HCT116 (cell line): Measurements from ENCODE around the gene DRD2. TPM values are rescaled to one million over a fixed set of nuclear protein-coding genes. Genes with fewer than 3 reads are reported as not detected.

Source experiments
- ATAC-seq: fragments of 200-7000 bp; cut with Tn5 transposase; 2 replicates; pipeline ENCODE4 v1.9.1; 2020; ENCODE audit warnings: mild to moderate bottlenecking, moderate library complexity
- BruUV-seq: library from RNA; stranded (reverse); fragments of 400-500 nt; replicated peaks from 2 replicates; lab custom pipeline; 2021; lab: Mats Ljungman, UMichigan
- CTCF ChIA-PET: fragments of 300-600 bp; sonication (Branson Sonifier 250); formaldehyde crosslinking; loops from one replicate; lab custom pipeline; 2021; ENCODE audit warnings: antibody characterized with exemption; lab: Charles Lee
- POLR2A ChIA-PET: fragments of 300-600, 350-600 bp; sonication (Branson Sonifier 250); formaldehyde crosslinking; loops from one replicate; lab custom pipeline; 2021; ENCODE audit warnings: antibody characterized with exemption; lab: Charles Lee
- RAD21 ChIA-PET, 2 experiments: fragments of 300-600 bp; sonication (Branson Sonifier 250); formaldehyde crosslinking; loops; one replicate each; lab custom pipeline; 2023; ENCODE audit warnings: low total read pairs in 2 of 2; ENCODE audit not compliant: uncharacterized antibody in 2 of 2, unreplicated experiment in 2 of 2, low non-redundant PET in 1 of 2; lab: Charles Lee
- DNase-seq: peaks from one replicate; pipeline ENCODE4 v3.0.0-alpha.2; 2010; ENCODE audit warnings: low read depth, low spot score
- H2AFZ ChIP-seq: fragments of 200-600 bp; shearing (Covaris generic), sonication (generic); 2 replicates; pipeline ENCODE4 v1.6.1; 2017; ENCODE audit warnings: low read depth, mixed run types, mixed read lengths, antibody characterized with exemption, low read length; ENCODE audit not compliant: poor library complexity, severe bottlenecking
- H3K27ac ChIP-seq: 2 replicates; pipeline ENCODE4 v1.5.1; 2012; ENCODE audit warnings: low read depth, low read length
- H3K27me3 ChIP-seq: fragments of 200-600 bp; sonication (generic); 2 replicates; pipeline ENCODE4 v1.6.1; 2016; ENCODE audit warnings: mixed run types, low read length, mixed read lengths; ENCODE audit not compliant: insufficient read depth
- H3K36me3 ChIP-seq, 2 experiments: fragments of 200-500 bp in 1 of 2; fragments of 200-600 bp in 1 of 2; sonication (Bioruptor generic) in 1 of 2; sonication (generic) in 1 of 2; 2 replicates each; pipeline versions ENCODE4 v1.5.1 to v1.6.1; 2014 to 2016; ENCODE audit warnings: low read length in 2 of 2, inconsistent platforms in 1 of 2, mixed read lengths in 1 of 2, mixed run types in 1 of 2; ENCODE audit not compliant: insufficient read depth in 2 of 2, control insufficient read depth in 1 of 2
- H3K4me1 ChIP-seq, 2 experiments: fragments of 200-600 bp in 1 of 2; sonication (generic) in 1 of 2; 2 replicates each; pipeline versions ENCODE4 v1.5.1 to v1.6.1; 2012 to 2017; ENCODE audit warnings: low read length in 2 of 2, inconsistent platforms in 1 of 2, mild to moderate bottlenecking in 1 of 2, mixed read lengths in 1 of 2, mixed run types in 1 of 2, moderate library complexity in 1 of 2; ENCODE audit not compliant: insufficient read depth in 2 of 2, control insufficient read depth in 1 of 2
- H3K4me2 ChIP-seq: fragments of 200-600 bp; sonication (generic); 2 replicates; pipeline ENCODE4 v1.6.1; 2017; ENCODE audit warnings: mixed run types, low read length, mixed read lengths
- H3K4me3 ChIP-seq, 2 experiments: fragments of 200-600 bp in 1 of 2; sonication (generic) in 1 of 2; replicated peaks in 1 of 2; 2 replicates each; pipeline ENCODE4 v1.5.1; 2011 to 2016; ENCODE audit warnings: low read length in 2 of 2, control low read depth in 1 of 2, low read depth in 1 of 2, mild to moderate bottlenecking in 1 of 2, mixed read lengths in 1 of 2, mixed run types in 1 of 2
- H3K79me2 ChIP-seq: fragments of 200-600 bp; sonication (generic); 2 replicates; pipeline ENCODE4 v1.6.1; 2017; ENCODE audit warnings: mild to moderate bottlenecking, mixed run types, low read length, moderate library complexity, mixed read lengths; ENCODE audit not compliant: insufficient read depth
- H3K9ac ChIP-seq: fragments of 200-600 bp; sonication (generic); 2 replicates; pipeline ENCODE4 v1.6.1; 2016; ENCODE audit warnings: low read length, mixed read lengths
- H3K9me2 ChIP-seq: fragments of 200-600 bp; sonication (generic), shearing (Covaris generic); 2 replicates; pipeline ENCODE4 v1.6.1; 2017; ENCODE audit warnings: mixed run types, mild to moderate bottlenecking, moderate library complexity; ENCODE audit not compliant: insufficient read depth
- H3K9me3 ChIP-seq, 2 experiments: fragments of 200-500 bp in 1 of 2; fragments of 200-600 bp in 1 of 2; sonication (Bioruptor generic) in 1 of 2; sonication (generic) in 1 of 2; 2 replicates each; pipeline ENCODE4 v1.6.1; 2014 to 2017; ENCODE audit warnings: low read length in 2 of 2, mixed read lengths in 2 of 2, inconsistent platforms in 1 of 2, low read depth in 1 of 2, mild to moderate bottlenecking in 1 of 2, mixed run types in 1 of 2, moderate library complexity in 1 of 2; ENCODE audit not compliant: control insufficient read depth in 1 of 2, insufficient read depth in 1 of 2
- H4K20me1 ChIP-seq: fragments of 200-600 bp; sonication (generic), shearing (Covaris generic); 2 replicates; pipeline ENCODE4 v1.6.1; 2017; ENCODE audit warnings: mixed run types, mild to moderate bottlenecking, moderate library complexity; ENCODE audit not compliant: insufficient read depth
- CBX3 ChIP-seq: IDR thresholded peaks from 2 replicates; pipeline ENCODE4 v1.6.1; 2012; ENCODE audit warnings: low read depth
- EZH2 ChIP-seq: fragments of 200-600 bp; sonication (generic); IDR thresholded peaks from 2 replicates; pipeline ENCODE4 v1.6.1; 2017; ENCODE audit warnings: antibody characterized with exemption, mixed run types
- EZH2phosphoT487 ChIP-seq: fragments of 200-600 bp; IDR thresholded peaks from 2 replicates; pipeline ENCODE4 v1.6.1; 2018; ENCODE audit warnings: antibody characterized with exemption, borderline replicate concordance
- FOSL1 ChIP-seq: IDR thresholded peaks from 2 replicates; pipeline ENCODE4 v1.6.1; 2012; ENCODE audit warnings: low read depth
- JUND ChIP-seq: IDR thresholded peaks from 2 replicates; pipeline ENCODE4 v1.6.1; 2012
- POLR2A ChIP-seq: IDR thresholded peaks from 2 replicates; pipeline ENCODE4 v1.7.0; 2011; ENCODE audit warnings: borderline replicate concordance; ENCODE audit not compliant: insufficient read depth, insufficient read length; ENCODE audit errors: extremely low read depth
- POLR2AphosphoS5 ChIP-seq: IDR thresholded peaks from 2 replicates; pipeline ENCODE4 v1.6.1; 2011; ENCODE audit warnings: mild to moderate bottlenecking, low read depth, low read length, moderate library complexity
- RAD21 ChIP-seq: IDR thresholded peaks from 2 replicates; pipeline ENCODE4 v1.6.1; 2012; ENCODE audit warnings: low read depth, mild to moderate bottlenecking
- SIN3A ChIP-seq: IDR thresholded peaks from 2 replicates; pipeline ENCODE4 v1.6.1; 2012; ENCODE audit warnings: low read depth
- SP1 ChIP-seq: IDR thresholded peaks from 2 replicates; pipeline ENCODE4 v1.6.1; 2012; ENCODE audit warnings: low read depth
- SRF ChIP-seq: IDR thresholded peaks from 2 replicates; pipeline ENCODE4 v1.6.1; 2012; ENCODE audit warnings: low read depth
- YY1 ChIP-seq: IDR thresholded peaks from 2 replicates; pipeline ENCODE4 v1.6.1; 2011; ENCODE audit warnings: low read length, low read depth, moderate library complexity, mild to moderate bottlenecking; ENCODE audit not compliant: insufficient replicate concordance; ENCODE audit errors: extremely low read depth
- ZNF274 ChIP-seq: fragments of 200-500 bp; sonication (Bioruptor generic); IDR thresholded peaks from 2 replicates; pipeline ENCODE4 v1.6.1; 2014; ENCODE audit warnings: mild to moderate bottlenecking, low read depth, low read length, inconsistent platforms
- intact Hi-C: fragments of 100-400 bp; cut with micrococcal nuclease; formaldehyde crosslinking; loops from 2 replicates; pipeline ENCODE4 v1.10.0; 2022
- total RNA-seq: library from RNA; stranded (reverse); gene quantifications from one replicate; pipeline ENCODE4 v1.2.1, GENCODE V29; 2021; ENCODE audit not compliant: unreplicated experiment
- TF ChIP-seq, protein P1 (sequence below): IDR thresholded peaks from 2 replicates; pipeline ENCODE4 v1.6.1; 2012
- TF ChIP-seq, protein P2 (sequence below): IDR thresholded peaks from 2 replicates; pipeline ENCODE4 v1.6.1; 2012; ENCODE audit warnings: low read depth
- TF ChIP-seq, protein P3 (sequence below): IDR thresholded peaks from 2 replicates; pipeline ENCODE4 v1.6.1; 2012
- TF ChIP-seq, protein P4 (sequence below): IDR thresholded peaks from 2 replicates; pipeline ENCODE4 v1.6.1; 2011; ENCODE audit warnings: mild to moderate bottlenecking, low read length, moderate library complexity; ENCODE audit not compliant: insufficient replicate concordance; ENCODE audit errors: extremely low read depth

Gene DRD2
- total RNA-seq, 1 experiment from 2014 or later, result not detected

DNA sequence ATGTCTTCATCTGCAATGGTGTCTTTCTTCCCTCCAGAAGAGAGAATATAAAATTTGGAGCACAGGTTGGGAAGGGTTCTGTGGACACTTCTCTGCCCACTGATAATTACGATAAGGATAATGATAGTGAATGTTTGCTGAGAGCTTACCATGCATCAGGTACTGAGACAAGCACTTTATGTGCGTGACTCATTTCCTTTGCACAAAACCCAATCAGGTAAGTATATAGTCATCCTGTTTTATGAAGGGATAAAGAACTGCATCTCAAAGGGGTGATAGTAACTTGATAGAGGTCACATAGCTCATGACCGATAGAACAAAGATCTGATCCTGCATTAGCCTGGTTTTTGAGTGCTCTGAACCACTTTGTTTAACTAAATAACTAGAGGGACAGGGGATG, 9.4 kb downstream of the DRD2 start:
- Histone ChIP-seq H3K9me2 (no peaks in the 10 kb centered on the region), H3K9ac (no peak overlapping the region), H4K20me1 (no peaks in the 10 kb centered on the region), H3K27ac (no peak overlapping the region), H3K79me2 (no peaks in the 10 kb centered on the region), H3K4me2 (no peak overlapping the region), H3K36me3 (no peaks in the 10 kb centered on the region), H3K4me3 (no peak overlapping the region), H3K9me3 (no peaks in the 10 kb centered on the region), H3K4me1 (0 out of 4 replicates have a peak, but pooled peaks cover 0 to 3% of the 10 kb centered on the region in 2 experiments), H2AFZ (no peak overlapping the region), H3K27me3 (peaks cover 46% of the 10 kb centered on the region)
- ATAC-seq (no peak), DNase-seq (no peak)
- POLR2A ChIA-PET, result no interaction called here
- TF ChIP-seq, protein P1, sequence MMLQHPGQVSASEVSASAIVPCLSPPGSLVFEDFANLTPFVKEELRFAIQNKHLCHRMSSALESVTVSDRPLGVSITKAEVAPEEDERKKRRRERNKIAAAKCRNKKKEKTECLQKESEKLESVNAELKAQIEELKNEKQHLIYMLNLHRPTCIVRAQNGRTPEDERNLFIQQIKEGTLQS, result no peak
- TF ChIP-seq SIN3A (no peak), ZNF274 (no peak)
- intact Hi-C loops, result no loop called here
- RAD21 ChIA-PET, result no interaction called here
- CTCF ChIA-PET, result no interaction called here
- BruUV-seq, result no TSS peak

DNA sequence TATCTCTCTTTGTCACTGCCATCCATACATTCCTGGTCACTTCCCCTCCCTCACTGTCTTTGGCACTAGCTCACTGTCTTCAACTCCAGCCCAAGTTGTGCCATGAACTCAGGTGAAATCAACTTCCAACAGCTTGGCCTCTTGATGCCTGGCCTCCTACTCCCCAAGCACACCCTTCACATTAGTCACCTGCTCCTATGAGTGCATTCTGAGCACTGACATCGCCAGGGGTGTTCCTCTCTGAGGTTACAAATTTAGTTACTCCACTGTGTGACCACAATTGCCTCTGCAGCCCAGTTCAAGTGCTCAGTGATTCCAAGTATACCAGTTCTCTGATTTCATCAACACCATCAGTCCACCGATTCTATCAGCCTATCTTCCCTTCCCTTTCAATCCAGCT, 10.8 kb downstream of the DRD2 start:
- Histone ChIP-seq H3K4me1 (0 out of 4 replicates have a peak, but pooled peaks cover 0 to 3% of the 10 kb centered on the region in 2 experiments), H3K27me3 (peaks cover 53% of the 10 kb centered on the region), H2AFZ (no peak overlapping the region), H3K4me3 (no peak overlapping the region), H3K27ac (no peak overlapping the region), H3K79me2 (no peaks in the 10 kb centered on the region), H3K36me3 (no peaks in the 10 kb centered on the region), H4K20me1 (no peaks in the 10 kb centered on the region), H3K9me3 (no peaks in the 10 kb centered on the region), H3K4me2 (no peak overlapping the region), H3K9me2 (no peaks in the 10 kb centered on the region), H3K9ac (no peak overlapping the region)
- intact Hi-C loops, result no loop called here
- ATAC-seq, result no peak
- POLR2A ChIA-PET, result no interaction called here
- TF ChIP-seq EZH2phosphoT487 (no peak), ZNF274 (no peak), SIN3A (no peak), EZH2 (no peak), YY1 (no peak), POLR2A (no peak), JUND (no peak), CBX3 (no peak), RAD21 (no peak), SRF (no peak), FOSL1 (no peak), SP1 (no peak), POLR2AphosphoS5 (no peak)
- TF ChIP-seq, protein P2, sequence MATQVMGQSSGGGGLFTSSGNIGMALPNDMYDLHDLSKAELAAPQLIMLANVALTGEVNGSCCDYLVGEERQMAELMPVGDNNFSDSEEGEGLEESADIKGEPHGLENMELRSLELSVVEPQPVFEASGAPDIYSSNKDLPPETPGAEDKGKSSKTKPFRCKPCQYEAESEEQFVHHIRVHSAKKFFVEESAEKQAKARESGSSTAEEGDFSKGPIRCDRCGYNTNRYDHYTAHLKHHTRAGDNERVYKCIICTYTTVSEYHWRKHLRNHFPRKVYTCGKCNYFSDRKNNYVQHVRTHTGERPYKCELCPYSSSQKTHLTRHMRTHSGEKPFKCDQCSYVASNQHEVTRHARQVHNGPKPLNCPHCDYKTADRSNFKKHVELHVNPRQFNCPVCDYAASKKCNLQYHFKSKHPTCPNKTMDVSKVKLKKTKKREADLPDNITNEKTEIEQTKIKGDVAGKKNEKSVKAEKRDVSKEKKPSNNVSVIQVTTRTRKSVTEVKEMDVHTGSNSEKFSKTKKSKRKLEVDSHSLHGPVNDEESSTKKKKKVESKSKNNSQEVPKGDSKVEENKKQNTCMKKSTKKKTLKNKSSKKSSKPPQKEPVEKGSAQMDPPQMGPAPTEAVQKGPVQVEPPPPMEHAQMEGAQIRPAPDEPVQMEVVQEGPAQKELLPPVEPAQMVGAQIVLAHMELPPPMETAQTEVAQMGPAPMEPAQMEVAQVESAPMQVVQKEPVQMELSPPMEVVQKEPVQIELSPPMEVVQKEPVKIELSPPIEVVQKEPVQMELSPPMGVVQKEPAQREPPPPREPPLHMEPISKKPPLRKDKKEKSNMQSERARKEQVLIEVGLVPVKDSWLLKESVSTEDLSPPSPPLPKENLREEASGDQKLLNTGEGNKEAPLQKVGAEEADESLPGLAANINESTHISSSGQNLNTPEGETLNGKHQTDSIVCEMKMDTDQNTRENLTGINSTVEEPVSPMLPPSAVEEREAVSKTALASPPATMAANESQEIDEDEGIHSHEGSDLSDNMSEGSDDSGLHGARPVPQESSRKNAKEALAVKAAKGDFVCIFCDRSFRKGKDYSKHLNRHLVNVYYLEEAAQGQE, result no peak
- TF ChIP-seq, protein P3, sequence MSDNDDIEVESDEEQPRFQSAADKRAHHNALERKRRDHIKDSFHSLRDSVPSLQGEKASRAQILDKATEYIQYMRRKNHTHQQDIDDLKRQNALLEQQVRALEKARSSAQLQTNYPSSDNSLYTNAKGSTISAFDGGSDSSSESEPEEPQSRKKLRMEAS, result no peak
- TF ChIP-seq, protein P4, sequence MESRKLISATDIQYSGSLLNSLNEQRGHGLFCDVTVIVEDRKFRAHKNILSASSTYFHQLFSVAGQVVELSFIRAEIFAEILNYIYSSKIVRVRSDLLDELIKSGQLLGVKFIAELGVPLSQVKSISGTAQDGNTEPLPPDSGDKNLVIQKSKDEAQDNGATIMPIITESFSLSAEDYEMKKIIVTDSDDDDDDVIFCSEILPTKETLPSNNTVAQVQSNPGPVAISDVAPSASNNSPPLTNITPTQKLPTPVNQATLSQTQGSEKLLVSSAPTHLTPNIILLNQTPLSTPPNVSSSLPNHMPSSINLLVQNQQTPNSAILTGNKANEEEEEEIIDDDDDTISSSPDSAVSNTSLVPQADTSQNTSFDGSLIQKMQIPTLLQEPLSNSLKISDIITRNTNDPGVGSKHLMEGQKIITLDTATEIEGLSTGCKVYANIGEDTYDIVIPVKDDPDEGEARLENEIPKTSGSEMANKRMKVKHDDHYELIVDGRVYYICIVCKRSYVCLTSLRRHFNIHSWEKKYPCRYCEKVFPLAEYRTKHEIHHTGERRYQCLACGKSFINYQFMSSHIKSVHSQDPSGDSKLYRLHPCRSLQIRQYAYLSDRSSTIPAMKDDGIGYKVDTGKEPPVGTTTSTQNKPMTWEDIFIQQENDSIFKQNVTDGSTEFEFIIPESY, result no peak
- RAD21 ChIA-PET, result no interaction called here
- no peak for DNase-seq
- BruUV-seq, result no TSS peak
- CTCF ChIA-PET, result no interaction called here
